Thymus (tissue), 11 donors: Measurements from ENCODE around the gene TFAP2A. TPM values are rescaled to one million over a fixed set of nuclear protein-coding genes. Genes with fewer than 3 reads are reported as not detected.

Source experiments
- DNase-seq, 9 donors: peaks; one replicate each; pipeline ENCODE4 v3.0.0-alpha.2; 2013; ENCODE audit warnings: low spot score in 9 of 9, low read depth in 6 of 9, missing footprints in 1 of 9
- H3K27ac ChIP-seq, 2 donors: one replicate each; pipeline ENCODE4 v1.5.1; 2013; ENCODE audit warnings: control low read depth in 1 of 2, low read depth in 1 of 2, low read length in 1 of 2, mild to moderate bottlenecking in 1 of 2, moderate library complexity in 1 of 2
- H3K27me3 ChIP-seq, 2 donors: one replicate each; pipeline ENCODE4 v1.5.1; 2013; ENCODE audit warnings: low read length in 1 of 2; ENCODE audit not compliant: control insufficient read depth in 2 of 2, insufficient read depth in 1 of 2
- H3K36me3 ChIP-seq, 2 donors: one replicate each; pipeline ENCODE4 v1.5.1; 2013; ENCODE audit warnings: low read length in 1 of 2, mild to moderate bottlenecking in 1 of 2, moderate library complexity in 1 of 2; ENCODE audit not compliant: control insufficient read depth in 2 of 2, insufficient read depth in 2 of 2
- H3K4me1 ChIP-seq, 2 donors: one replicate each; pipeline ENCODE4 v1.5.1; 2013; ENCODE audit warnings: low read length in 2 of 2; ENCODE audit not compliant: control insufficient read depth in 2 of 2, insufficient read depth in 2 of 2
- H3K4me3 ChIP-seq, 2 donors: one replicate each; pipeline ENCODE4 v1.5.1; 2013; ENCODE audit warnings: low read length in 2 of 2, control low read depth in 1 of 2, mild to moderate bottlenecking in 1 of 2
- H3K9me3 ChIP-seq, 2 donors: one replicate each; pipeline ENCODE4 v1.5.1; 2013; ENCODE audit warnings: low read length in 1 of 2, mild to moderate bottlenecking in 1 of 2; ENCODE audit not compliant: control insufficient read depth in 2 of 2, insufficient read depth in 1 of 2
- WGBS: extraction: QIAGEN DNeasy Blood & Tissue Kit; methylation state at CpG from one replicate; pipeline ENCODE4 v1.1.7; 2013; 5-methylcytosine and 5-hydroxymethylcytosine counted together
- polyA plus RNA-seq: library from polyadenylated mRNA; stranded (reverse); fragments of 200-250 nt; gene quantifications from one replicate; pipeline ENCODE4 v1.2.3, GENCODE V29; 2013
- total RNA-seq: library from RNA; stranded (reverse); fragments of 120-200 nt; gene quantifications from one replicate; pipeline ENCODE4 v1.2.4, GENCODE V29; 2013
- donor health status: healthy.

The TFAP2A gene
- total and polyA plus RNA-seq, 2 donors: 0.33 to 2.9 TPM

DNA sequence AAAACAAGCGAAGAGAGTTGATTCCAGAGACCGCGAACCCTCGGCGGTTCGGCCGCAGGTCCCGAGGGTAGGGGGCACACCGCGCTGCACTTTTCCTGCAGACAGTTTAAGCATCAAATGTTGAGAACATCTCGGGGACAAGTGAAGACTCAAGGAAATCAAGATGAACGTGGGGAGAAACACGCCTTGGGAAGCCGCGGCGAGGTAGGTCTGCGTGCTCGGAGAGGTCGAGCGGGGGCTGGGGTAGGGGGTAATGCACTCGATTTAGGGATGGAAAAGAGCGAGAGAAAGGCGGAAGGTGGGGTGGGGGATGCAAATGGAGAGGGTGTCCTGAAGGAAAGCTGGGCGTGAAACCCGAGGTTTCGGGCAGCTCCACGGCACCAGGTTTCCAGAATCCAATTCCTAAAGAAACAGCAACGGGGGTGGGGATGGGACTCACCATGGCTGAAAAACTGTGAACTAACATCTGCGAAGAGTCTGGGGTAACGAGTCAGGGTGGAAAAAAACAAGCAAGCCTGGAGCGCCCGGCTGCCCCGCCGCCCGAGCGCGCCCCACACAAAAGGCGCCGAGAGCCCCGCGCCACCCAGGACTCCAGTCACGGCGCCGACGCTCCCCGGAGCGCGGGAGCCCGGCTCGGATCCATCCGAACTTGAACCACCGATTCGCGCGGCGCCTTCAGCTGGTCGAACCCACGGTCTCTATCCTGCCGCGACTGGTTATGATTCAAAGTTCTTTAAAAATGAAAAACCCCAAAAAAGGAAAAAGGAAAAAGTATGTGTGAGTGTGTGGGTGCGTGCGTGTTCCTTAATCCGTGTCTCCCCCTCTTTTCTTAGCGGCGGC is 3.5 kb downstream of the TFAP2A start:
- Histone ChIP-seq H3K9me3 (peaks cover 6 to 10% of the 10 kb centered on the region in 2 donors), H3K4me3 (peak overlapping the region; percentile 45 to 61), H3K4me1 (peaks cover 7 to 19% of the 10 kb centered on the region in 2 donors), H3K27me3 (peaks cover 78 to 99% of the 10 kb centered on the region in 2 donors), H3K27ac (no peak overlapping the region), H3K36me3 (no peaks in the 10 kb centered on the region)
- peak in 1 of 9 donors; percentile 15 for DNase-seq
- WGBS: 4% methylated on average over 65 of the region's 65 CpGs

DNA sequence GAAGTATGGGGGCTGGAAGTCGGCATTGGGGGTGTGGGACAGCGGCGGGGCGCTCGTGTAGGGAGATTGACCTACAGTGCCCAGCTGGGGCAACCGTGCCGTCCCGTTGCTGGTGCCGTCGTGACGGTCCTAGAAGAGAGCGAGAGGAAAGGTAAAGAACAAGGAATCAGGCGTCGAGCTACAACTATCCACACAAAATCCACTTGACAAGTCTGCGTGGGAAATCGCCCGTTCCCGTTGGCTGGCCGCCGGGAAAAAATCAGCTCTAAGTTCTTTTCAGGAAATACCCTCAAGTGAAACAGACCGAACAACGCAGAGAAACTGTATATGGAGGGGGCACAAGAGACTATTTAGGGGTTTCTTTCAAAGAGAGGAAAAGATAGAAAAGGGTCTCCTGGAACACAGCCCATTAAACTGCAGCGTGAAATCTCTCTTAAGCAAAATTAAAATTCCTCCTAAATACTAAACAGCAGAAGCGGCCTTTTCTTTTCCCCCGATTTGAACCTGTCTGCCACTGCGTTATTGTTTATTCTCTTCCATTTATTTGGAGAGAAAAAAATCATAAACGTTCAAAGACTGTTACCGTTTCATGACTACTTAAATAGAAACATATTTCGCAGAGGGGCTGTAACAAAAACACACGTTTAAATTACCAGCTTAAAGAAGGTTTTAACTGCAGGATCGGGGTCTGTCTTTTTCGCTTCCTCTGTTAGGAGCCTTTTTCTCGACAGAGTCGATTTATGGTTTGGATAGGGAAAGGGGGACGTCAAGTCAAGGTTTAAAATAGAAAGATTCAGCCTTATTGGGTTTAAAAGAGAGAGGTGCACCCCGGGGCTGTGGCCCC is 4.4 kb downstream of the TFAP2A start:
- no peaks in the 10 kb centered on the region for H3K36me3 ChIP-seq
- peaks cover 7 to 19% of the 10 kb centered on the region in 2 donors for H3K4me1 ChIP-seq
- no peak overlapping the region for H3K27ac ChIP-seq
- 9% methylated on average over 36 of the region's 36 CpGs for WGBS
- DNase-seq: no peak
- peaks cover 70 to 97% of the 10 kb centered on the region in 2 donors for H3K27me3 ChIP-seq
- peaks cover 6 to 7% of the 10 kb centered on the region in 2 donors for H3K9me3 ChIP-seq
- H3K4me3 ChIP-seq: no peak overlapping the region

DNA sequence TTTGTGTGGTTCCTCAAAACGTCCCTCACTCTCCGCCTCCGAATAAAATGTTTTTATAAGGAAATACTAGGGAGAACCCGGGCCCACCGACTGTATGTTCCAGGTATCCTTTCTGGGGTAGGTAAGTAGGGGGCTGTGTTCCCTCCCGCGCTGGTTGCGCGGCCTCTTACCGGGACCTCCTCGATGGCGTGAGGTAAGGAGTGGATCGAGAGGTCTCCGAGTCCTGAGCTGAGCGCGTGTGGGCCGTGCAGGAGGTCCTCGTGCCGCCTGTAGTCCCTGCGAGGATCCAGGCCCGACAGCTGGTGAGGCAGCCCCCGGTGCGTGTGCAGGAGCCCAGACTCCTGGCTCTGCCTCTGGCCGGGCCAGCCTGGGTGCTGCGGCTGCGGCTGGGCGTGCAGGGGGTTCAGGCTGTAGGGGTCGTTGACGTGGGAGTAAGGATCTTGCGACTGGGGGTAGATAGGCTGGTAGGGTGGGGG is 5.1 kb downstream of the TFAP2A start:
- Histone ChIP-seq H3K4me1 (peaks cover 8 to 20% of the 10 kb centered on the region in 2 donors), H3K27me3 (peaks cover 68 to 97% of the 10 kb centered on the region in 2 donors), H3K36me3 (no peaks in the 10 kb centered on the region), H3K27ac (no peak overlapping the region), H3K9me3 (peaks cover 9 to 10% of the 10 kb centered on the region in 2 donors), H3K4me3 (no peak overlapping the region)
- 15% methylated on average over 30 of the region's 30 CpGs for WGBS
- no peak for DNase-seq

DNA sequence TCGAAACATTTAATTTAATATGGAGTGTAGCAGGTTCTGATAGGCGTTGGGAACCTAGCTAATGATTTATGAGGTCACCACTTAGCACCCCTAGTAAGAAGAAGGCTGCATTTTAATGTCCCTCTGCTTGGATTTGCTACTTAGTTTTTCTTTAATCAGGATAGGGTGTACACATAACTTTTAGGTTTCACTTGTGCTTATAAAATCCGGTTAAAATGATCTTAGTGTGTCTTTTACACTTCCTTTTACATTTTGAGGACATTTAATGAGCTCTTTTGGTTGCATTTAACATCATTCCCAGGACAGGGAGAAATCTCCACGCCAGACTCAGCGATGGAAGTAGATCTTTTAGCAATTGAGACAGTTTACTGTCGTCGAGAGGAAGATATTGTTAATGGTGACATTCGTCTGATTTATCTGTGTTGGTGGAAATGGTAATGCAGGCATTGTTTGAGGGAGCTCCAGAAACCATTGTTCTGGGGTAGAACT is 5.6 kb downstream of the TFAP2A start:
- H3K27ac ChIP-seq: no peak overlapping the region
- DNase-seq: no peak

DNA sequence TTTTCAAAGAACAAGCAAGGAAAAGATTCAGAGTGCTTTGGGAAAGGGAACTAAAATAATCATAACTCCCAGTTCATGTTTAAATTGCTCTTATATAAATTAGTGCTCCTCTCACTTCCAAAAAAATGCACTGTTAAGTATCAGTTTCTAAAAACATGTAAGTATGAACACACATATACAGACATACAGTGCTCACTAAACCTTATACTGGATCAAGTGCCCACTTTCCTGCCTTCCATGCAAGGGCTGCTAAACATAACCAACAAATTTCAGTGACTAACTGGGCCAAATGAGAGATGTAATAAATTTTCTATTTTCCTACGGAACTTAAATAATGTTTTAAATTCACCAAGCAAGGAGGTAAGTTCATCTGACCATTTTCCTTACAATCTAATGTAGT is 6.4 kb downstream of the TFAP2A start:
- Histone ChIP-seq H3K27ac (no peak overlapping the region), H3K4me3 (no peak overlapping the region), H3K4me1 (peaks cover 14 to 24% of the 10 kb centered on the region in 2 donors), H3K27me3 (peaks cover 56 to 94% of the 10 kb centered on the region in 2 donors), H3K36me3 (no peaks in the 10 kb centered on the region), H3K9me3 (peaks cover 12 to 14% of the 10 kb centered on the region in 2 donors)
- no peak for DNase-seq
- WGBS: 22% methylated on average over 1 of the region's 1 CpG

More for the DNA sequence above, 5.6 kb downstream of the TFAP2A start:
- H3K27me3 ChIP-seq: peaks cover 63 to 96% of the 10 kb centered on the region in 2 donors
- peaks cover 12 to 14% of the 10 kb centered on the region in 2 donors for H3K9me3 ChIP-seq
- peaks cover 9 to 24% of the 10 kb centered on the region in 2 donors for H3K4me1 ChIP-seq
- no peak overlapping the region for H3K4me3 ChIP-seq
- WGBS: 14% methylated on average over 8 of the region's 8 CpGs
- no peaks in the 10 kb centered on the region for H3K36me3 ChIP-seq

DNA sequence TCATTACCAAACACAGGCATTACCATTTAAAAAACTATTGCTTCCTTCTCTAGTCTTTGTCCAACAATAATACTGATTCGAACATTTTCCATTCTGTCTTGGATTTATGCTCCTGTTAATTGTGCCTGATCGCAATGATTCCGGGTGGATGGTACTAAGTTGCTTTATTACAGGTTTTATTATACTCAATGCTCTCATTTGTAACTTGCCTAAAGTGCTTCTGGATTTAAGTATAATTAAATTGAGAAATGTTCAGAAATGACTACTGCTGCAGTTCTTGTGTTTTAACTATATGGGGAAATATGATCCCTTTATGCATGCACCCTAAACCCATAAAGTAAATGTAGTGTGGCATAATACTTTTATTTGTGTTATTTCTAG is 7.2 kb downstream of the TFAP2A start:
- Histone ChIP-seq H3K27ac (no peak overlapping the region), H3K27me3 (peaks cover 51 to 90% of the 10 kb centered on the region in 2 donors), H3K4me3 (no peak overlapping the region), H3K4me1 (peaks cover 7 to 19% of the 10 kb centered on the region in 2 donors), H3K9me3 (peaks cover 9 to 12% of the 10 kb centered on the region in 2 donors), H3K36me3 (no peaks in the 10 kb centered on the region)
- 35% methylated on average over 3 of the region's 3 CpGs for WGBS
- no peak for DNase-seq

DNA sequence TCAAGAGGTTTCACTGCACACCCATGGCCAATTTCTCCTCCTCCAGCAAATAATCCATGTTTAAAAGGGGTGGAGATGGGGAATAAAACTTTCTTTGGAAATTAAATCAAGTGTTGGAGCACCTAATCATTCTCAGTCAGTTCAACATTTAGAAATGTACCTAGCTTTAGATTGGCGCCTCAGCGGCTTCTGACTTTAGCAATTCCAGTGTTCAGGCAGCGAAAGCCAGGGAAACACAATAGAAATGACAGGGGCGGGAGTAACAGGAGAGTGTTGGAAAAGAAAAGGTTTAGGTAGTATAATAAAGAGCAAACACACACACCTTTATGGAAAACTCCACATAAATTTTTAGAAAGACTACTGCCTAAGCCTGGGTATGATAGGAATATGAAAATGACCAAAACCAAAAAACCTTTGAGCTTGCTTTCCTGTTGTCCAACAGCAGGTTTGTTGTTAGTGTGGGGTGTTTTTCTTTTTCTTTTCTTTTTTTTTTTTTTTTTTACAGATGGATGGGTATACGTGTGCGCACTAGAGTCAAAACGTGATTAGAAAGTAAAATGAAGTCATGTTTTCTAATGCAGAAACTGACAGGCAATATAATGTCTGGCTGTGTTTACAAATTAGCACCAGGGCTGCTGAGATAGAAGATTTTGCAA is 7.7 kb downstream of the TFAP2A start:
- H3K27ac ChIP-seq: no peak overlapping the region
- H3K4me1 ChIP-seq: peaks cover 7 to 19% of the 10 kb centered on the region in 2 donors
- peaks cover 9 to 12% of the 10 kb centered on the region in 2 donors for H3K9me3 ChIP-seq
- 28% methylated on average over 7 of the region's 7 CpGs for WGBS
- no peak for DNase-seq
- no peaks in the 10 kb centered on the region for H3K36me3 ChIP-seq
- H3K27me3 ChIP-seq: peaks cover 47 to 90% of the 10 kb centered on the region in 2 donors
- no peak overlapping the region for H3K4me3 ChIP-seq

DNA sequence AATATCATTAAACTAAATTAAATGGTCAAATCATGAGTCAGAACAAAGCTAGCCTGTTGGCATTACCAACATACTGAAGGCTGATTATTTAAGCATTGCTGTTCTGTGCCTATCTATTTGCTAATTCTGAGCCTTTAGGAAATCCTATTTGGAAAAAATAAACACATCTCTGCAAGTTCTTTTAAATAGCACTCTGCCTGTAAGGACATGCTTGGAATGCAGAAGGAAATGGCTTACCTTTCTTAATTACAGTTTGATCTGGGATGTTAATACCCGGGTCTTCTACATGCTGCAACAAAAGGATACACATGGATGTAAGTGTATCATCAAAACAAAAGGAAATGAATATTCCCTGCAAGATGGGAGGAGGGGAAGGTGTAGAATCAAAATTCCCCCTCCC is 8.3 kb downstream of the TFAP2A start:
- Histone ChIP-seq H3K27me3 (peaks cover 42 to 87% of the 10 kb centered on the region in 2 donors), H3K36me3 (no peaks in the 10 kb centered on the region), H3K4me1 (peaks cover 7 to 19% of the 10 kb centered on the region in 2 donors), H3K4me3 (no peak overlapping the region), H3K9me3 (peaks cover 9 to 12% of the 10 kb centered on the region in 2 donors), H3K27ac (no peak overlapping the region)
- no peak for DNase-seq
- WGBS: 40% methylated on average over 1 of the region's 1 CpG
